SK-N-SH treated with all-trans-retinoic acid at 6 μM for 48 hours (cell line): ENCODE results near the gene SRPK3.

Experiments
- ATAC-seq: fragments of 200-7000 bp; cut with Tn5 transposase; 3 replicates; pipeline ENCODE4 v1.9.1; 2020; ENCODE audit warnings: mild to moderate bottlenecking, moderate library complexity
- ARNTL ChIP-seq: fragments of 450-650 bp; formaldehyde crosslinking; IDR thresholded peaks from 2 replicates; pipeline ENCODE4 v1.5.0; 2020; ENCODE audit warnings: low read depth, mild to moderate bottlenecking, moderate library complexity, borderline replicate concordance
- BACH2 ChIP-seq: fragments of 250-450 bp; sonication (Bioruptor Pico); IDR thresholded peaks from 2 replicates; pipeline ENCODE4 v1.9.0; 2021; ENCODE audit warnings: mild to moderate bottlenecking, borderline replicate concordance
- CREB5 ChIP-seq: fragments of 250-450 bp; sonication (Bioruptor Pico); IDR thresholded peaks from 2 replicates; pipeline ENCODE4 v1.5.1; 2020; ENCODE audit warnings: low read depth, mild to moderate bottlenecking, moderate library complexity
- CSRNP3 ChIP-seq: fragments of 250-450 bp; sonication (Bioruptor Pico); IDR thresholded peaks from 2 replicates; pipeline ENCODE4 v1.5.1; 2021; ENCODE audit warnings: mild to moderate bottlenecking, moderate library complexity
- ESRRG ChIP-seq: fragments of 250-450 bp; sonication (Bioruptor Pico); IDR thresholded peaks from 2 replicates; pipeline ENCODE4 v1.6.1; 2021; ENCODE audit warnings: mild to moderate bottlenecking
- OSR1 ChIP-seq: fragments of 250-450 bp; sonication (Bioruptor Pico); IDR thresholded peaks from 2 replicates; pipeline ENCODE4 v1.8.0; 2022; ENCODE audit warnings: moderate library complexity, mild to moderate bottlenecking, inconsistent platforms
- PATZ1 ChIP-seq: fragments of 250-450 bp; sonication (Bioruptor Pico); IDR thresholded peaks from 2 replicates; pipeline ENCODE4 v1.8.0; 2020; ENCODE audit warnings: mild to moderate bottlenecking, moderate library complexity, borderline replicate concordance
- TCF4 ChIP-seq: fragments of 250-450 bp; sonication (Bioruptor Pico); IDR thresholded peaks from 2 replicates; pipeline ENCODE4 v1.8.0; 2021; ENCODE audit warnings: mild to moderate bottlenecking, moderate library complexity, borderline replicate concordance
- TOX ChIP-seq: fragments of 250-450 bp; sonication (Bioruptor Pico); IDR thresholded peaks from 2 replicates; pipeline ENCODE4 v1.8.0; 2021; ENCODE audit warnings: mild to moderate bottlenecking, moderate library complexity, borderline replicate concordance
- TSHZ2 ChIP-seq: fragments of 250-450 bp; sonication (Bioruptor Pico); IDR thresholded peaks from 2 replicates; pipeline ENCODE4 v1.5.0; 2020; ENCODE audit warnings: mild to moderate bottlenecking, moderate library complexity
- ZC3H10 ChIP-seq: fragments of 250-450 bp; sonication (Bioruptor Pico); IDR thresholded peaks from 2 replicates; pipeline ENCODE4 v1.5.1; 2021; ENCODE audit warnings: mild to moderate bottlenecking, moderate library complexity
- ZNF565 ChIP-seq: fragments of 450-650 bp; formaldehyde crosslinking; conservative IDR thresholded peaks from 2 replicates; pipeline ENCODE4 v1.5.0; 2020; ENCODE audit warnings: low read depth, mild to moderate bottlenecking, moderate library complexity
- ZNF70 ChIP-seq: fragments of 450-650 bp; formaldehyde crosslinking; IDR thresholded peaks from 2 replicates; pipeline ENCODE4 v1.5.0; 2020; ENCODE audit warnings: mild to moderate bottlenecking, moderate library complexity

SRPK3 gene

GRCh38 chrX:153831429-153832150 lies 50.7 kb downstream of the SRPK3 start (continued):
- TF ChIP-seq TSHZ2 (CRISPR knock-in tag) = no peak

GRCh38 chrX:153832728-153833127 lies 51.9 kb downstream of the SRPK3 start:
- no peak for ATAC-seq
- TF ChIP-seq PATZ1 (CRISPR knock-in tag) (no peak), ZNF565 (CRISPR knock-in tag) (no peak), BACH2 (no peak), TOX (CRISPR knock-in tag) (no peak), CREB5 (no peak), OSR1 (CRISPR knock-in tag) (no peak), ZNF70 (CRISPR knock-in tag) (no peak), TCF4 (CRISPR knock-in tag) (no peak), ESRRG (CRISPR knock-in tag) (no peak), ZC3H10 (CRISPR knock-in tag) (no peak), ARNTL (no peak), CSRNP3 (CRISPR knock-in tag) (no peak)
